GM21528 (cell line): ENCODE results near the gene MARCHF2.

Source experiments
- ATAC-seq: cut with Tn5 transposase; IDR thresholded peaks from one replicate; pipeline ENCODE4 v1.9.1; 2021; ENCODE audit warnings: mild to moderate bottlenecking, moderate library complexity; ENCODE audit not compliant: unreplicated experiment, low FRiP score

The MARCHF2 gene

DNA sequence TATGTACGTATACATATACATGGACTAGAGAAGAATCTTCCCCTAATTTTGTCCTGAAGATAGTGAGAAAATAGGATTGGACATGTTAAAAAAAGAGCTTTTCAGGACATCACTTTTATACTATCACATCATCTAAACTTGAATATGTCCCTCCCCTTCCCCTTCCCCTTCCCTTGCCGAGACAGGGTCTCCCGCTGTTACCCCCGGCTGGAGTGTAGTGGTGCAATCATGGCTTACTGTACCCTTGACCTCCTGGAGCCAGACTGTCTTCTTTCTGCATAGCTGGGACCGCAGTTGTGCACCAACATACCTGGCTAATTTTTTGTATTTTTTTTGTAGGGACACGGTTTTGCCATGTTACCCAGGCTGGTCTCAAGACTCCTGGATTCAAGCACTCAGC is 38.3 kb downstream of the MARCHF2 start:
- ATAC-seq = no peak

GRCh38 chr19:8451885-8452284 is 38.8 kb downstream of the MARCHF2 start:
- no peak for ATAC-seq

- no peak for ATAC-seq
Observed at GRCh38 chr19:8452446-8453123, 39.5 kb downstream of the MARCHF2 start.

DNA sequence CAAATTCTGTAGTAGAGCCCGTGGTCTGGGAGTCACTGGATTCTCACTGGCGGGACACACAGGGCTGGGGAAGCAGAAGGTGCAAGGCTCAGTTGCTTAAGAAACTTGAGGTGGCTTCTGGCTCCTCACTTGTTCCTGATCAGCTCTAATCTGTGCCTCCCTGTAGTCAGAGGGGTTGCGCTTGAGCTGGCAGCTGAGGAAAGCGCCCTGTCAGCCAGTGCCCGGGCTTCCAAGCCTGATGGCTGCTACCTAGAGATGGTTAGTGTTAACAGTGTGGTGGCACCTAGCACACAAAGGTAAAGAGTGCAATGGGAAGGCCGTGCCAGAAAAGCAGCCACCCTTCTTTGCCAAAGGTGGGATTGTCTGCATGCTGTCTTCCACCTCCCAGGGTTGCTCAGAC is 40.5 kb downstream of the MARCHF2 start:
- no peak for ATAC-seq

DNA sequence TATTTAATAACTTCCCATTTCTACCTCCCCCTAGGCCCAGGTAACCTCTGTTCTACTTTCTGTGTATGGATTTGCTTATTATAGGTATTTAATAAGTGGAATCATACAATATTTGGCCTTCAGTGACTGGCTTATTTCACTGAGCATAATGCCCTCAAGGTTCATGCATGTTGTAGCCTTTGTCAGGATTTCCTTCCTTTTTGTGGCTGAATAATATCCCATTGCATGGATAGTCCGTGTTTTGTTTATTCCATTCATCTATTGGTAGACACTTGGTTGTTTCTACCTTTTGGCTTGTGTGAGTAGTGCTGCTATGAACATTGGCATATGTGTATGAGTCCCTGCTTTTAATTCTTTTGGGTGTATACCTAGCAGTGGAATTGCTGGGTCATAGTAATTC is 41.1 kb downstream of the MARCHF2 start:
- no peak for ATAC-seq

GRCh38 chr19:8455018-8455417 is 41.9 kb downstream of the MARCHF2 start:
- ATAC-seq = no peak

- no peak for ATAC-seq
Observed at GRCh38 chr19:8456064-8456463, 43.0 kb downstream of the MARCHF2 start.

- ATAC-seq = no peak
Observed at GRCh38 chr19:8457209-8457608, 44.1 kb downstream of the MARCHF2 start.

DNA sequence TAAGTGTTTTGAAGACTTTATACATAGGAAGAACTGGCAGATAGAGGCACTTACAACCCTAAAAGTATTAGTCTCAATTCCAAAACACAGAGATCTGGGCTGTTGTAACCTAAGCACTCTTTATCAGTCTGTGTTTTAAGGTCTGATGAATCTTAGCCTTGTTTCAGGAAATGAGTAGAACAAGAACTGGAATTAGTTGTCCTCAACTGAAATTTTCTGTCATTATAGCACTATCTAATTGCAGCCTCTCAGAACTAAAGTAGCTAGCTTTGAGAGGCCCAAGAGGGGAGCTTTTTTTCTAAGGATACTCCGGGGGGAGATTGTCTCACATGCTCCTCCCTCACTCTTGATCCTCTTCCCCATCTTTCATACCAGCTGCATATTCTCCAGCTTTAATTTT is 44.7 kb downstream of the MARCHF2 start:
- ATAC-seq = no peak

- no peak for ATAC-seq
Observed at GRCh38 chr19:8458380-8458779, 45.3 kb downstream of the MARCHF2 start.

- ATAC-seq = no peak
Observed at GRCh38 chr19:8459095-8459494, 46.0 kb downstream of the MARCHF2 start.

DNA sequence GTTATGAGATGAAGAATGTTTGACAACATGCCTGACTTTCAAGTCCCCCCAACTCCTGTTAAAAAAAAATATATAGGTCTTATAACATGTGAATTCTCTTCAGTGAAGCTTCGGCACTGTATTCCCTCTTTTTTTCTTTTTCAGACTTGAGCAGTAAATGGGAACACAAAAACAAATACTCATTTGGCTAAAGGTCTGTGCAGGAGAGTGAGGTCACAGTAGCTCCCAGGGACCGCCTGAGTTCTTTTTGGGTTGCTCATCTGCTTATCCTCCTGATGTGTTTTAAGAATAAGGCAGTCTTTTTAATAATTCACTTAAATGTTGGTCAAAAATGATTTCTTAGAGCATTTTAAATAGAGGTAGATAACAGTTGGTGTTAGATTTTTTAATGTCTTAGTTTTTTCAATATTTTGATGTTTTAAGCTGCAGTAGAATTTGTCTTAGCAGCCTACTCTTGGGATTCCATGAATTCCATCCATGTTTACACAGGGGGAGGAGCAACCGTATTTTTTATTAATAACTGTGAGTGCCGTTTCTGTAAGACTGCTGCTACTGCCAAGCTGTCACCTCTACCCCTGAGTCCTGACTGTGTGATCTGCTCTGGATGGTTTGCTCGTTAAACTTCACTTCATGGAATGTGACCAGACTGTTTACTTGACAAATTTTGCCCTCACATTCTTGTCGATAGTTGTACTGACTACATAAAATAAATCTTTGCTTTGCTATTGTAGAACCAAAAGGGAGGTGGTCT is 46.6 kb downstream of the MARCHF2 start:
- no peak for ATAC-seq

GRCh38 chr19:8460516-8461298 is 47.6 kb downstream of the MARCHF2 start:
- ATAC-seq = no peak

GRCh38 chr19:8461376-8461775 is 48.3 kb downstream of the MARCHF2 start:
- no peak for ATAC-seq

GRCh38 chr19:8461891-8462290 is 48.8 kb downstream of the MARCHF2 start:
- ATAC-seq = no peak

DNA sequence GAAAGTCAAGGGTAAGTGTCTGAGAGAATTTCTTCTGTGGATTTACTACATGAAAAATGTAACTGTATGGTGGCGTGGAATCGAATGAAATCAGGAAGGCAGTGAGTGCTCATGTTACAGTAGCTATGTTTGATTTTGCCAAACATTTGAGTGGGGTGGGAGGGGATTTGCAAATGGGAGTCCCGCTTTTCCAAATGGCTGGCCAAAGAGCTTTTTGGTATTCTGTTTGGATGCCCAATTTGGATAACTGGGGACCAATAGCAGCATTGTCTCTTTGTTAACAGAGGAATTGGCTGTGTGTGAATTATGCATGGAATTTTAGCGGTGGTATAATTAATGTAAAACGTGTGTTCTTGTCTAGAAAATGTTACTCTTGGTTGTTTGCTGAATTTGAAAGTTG is 49.5 kb downstream of the MARCHF2 start:
- ATAC-seq = no peak

- no peak for ATAC-seq
Observed at GRCh38 chr19:8463365-8463764, 50.3 kb downstream of the MARCHF2 start.

- no peak for ATAC-seq
Observed at GRCh38 chr19:8466018-8466417, 52.9 kb downstream of the MARCHF2 start.

- no peak for ATAC-seq
Observed at GRCh38 chr19:8468124-8468523, 55.0 kb downstream of the MARCHF2 start.

DNA sequence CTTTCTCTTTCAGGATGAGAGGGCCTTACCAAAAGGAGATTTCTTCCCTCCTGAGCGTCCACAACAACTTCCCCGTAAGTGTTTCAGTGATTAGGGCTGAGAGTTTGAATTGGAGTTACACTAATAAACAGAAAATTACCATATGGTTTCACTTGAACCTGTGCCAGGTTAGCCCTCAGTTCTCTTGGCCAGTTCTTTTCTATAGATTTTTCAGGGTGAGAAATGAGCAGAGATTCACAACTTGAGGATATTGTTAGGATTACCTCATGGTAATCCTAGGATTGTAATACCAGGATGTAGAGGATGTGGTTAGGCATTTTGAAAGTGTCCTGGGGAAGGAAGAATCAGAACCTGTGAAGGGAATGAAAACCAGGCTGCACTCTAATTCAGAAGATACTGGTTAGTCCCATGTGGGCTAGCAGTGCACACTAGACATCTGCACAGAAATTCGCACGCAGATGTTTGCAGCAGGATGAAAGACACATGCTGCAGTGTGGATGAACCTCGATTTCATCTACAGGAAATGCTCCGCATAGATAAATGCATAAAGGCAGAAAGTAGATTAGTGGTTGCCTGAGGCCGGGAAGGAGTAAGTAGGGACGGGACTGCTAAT is 55.8 kb downstream of the MARCHF2 start:
- no peak for ATAC-seq
